ENCODE measurements around the gene EIF3M.

EIF3M gene

DNA sequence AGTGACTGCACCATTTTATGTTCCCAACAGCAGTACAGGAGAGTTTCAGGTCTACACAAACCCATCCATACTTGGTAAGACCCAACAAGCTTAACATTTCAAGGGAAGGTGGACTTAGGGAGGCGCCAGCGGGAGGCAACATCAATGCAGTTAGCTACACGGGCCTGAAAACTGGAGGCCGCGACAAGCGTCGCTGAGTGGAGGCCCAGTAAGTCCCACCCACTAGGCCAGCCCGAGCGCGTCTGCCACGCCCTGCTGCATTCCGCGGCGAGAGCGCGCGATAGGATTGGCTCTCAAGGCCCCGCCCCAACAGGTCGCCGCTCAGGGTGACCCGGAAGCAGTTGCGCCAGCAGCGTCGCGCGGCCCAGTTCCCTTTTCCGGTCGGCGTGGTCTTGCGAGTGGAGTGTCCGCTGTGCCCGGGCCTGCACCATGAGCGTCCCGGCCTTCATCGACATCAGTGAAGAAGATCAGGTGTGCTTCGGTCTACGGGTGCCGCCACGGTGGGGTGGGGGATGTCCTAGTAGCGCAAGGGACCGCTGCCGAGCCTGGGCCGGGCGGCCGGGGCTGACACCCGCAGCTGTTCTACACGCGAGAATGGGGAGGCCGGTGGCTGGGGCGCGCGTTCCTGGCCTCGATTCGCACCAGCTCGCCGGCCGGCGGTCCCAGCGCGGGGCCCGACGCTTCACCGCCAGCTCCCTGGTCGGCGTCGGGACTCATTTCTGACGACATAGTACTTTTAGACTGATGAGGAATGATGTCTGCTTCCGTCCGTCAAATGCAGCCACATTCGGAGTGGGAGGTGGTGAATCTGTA, at the start of gene EIF3M:
EIF3M (plus strand) TSS at position 373 of the 813 bp plus-strand sequence; CDS start at position 430, 57 bp downstream.
- H3K36me3 ChIP-seq = no peaks in the 10 kb centered on the region
- peak within 1 kb of the TSS; percentile 91 to 94 for H3K4me3 ChIP-seq (ENCODE audit: low read depth in 1 of 2, low read length in 1 of 2)
- peaks cover 7% of the 10 kb centered on the region for H3K27me3 ChIP-seq
- peaks cover 29 to 32% of the 10 kb centered on the region in 2 experiments for H3K4me1 ChIP-seq (ENCODE audit: control insufficient read depth in 1 of 2, insufficient read depth in 1 of 2, low read depth in 1 of 2, low read length in 1 of 2)
- H3K27ac ChIP-seq = peak within 1 kb of the TSS; percentile 74
- H3K9me3 ChIP-seq = no peaks in the 10 kb centered on the region
- TF ChIP-seq, protein P1, sequence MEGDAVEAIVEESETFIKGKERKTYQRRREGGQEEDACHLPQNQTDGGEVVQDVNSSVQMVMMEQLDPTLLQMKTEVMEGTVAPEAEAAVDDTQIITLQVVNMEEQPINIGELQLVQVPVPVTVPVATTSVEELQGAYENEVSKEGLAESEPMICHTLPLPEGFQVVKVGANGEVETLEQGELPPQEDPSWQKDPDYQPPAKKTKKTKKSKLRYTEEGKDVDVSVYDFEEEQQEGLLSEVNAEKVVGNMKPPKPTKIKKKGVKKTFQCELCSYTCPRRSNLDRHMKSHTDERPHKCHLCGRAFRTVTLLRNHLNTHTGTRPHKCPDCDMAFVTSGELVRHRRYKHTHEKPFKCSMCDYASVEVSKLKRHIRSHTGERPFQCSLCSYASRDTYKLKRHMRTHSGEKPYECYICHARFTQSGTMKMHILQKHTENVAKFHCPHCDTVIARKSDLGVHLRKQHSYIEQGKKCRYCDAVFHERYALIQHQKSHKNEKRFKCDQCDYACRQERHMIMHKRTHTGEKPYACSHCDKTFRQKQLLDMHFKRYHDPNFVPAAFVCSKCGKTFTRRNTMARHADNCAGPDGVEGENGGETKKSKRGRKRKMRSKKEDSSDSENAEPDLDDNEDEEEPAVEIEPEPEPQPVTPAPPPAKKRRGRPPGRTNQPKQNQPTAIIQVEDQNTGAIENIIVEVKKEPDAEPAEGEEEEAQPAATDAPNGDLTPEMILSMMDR (IDR thresholded peaks at IDR 0.05) = no peak

DNA sequence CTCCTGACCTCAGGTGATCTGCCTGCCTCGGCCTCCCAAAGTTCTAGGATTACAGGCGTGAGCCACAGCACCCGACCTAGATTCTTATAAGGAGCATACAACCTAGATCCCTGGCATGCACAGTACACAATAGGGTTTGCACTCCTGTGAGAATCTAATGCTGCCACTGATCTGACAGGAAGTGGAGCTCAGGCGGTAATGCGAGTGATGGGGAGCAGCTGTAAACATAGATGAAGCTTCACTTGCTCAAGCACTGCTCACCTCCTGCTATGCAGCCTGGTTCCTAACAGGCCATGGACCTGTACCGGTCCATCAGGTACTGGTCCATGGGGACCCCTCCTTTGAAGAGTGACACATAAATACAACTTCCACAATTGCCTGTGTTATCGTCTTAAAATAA, 44.8 kb upstream of the EIF3M start:
- H3K27ac ChIP-seq = no peak overlapping the region
- TF ChIP-seq, protein P1 (IDR thresholded peaks at IDR 0.05) = no peak
- no peaks in the 10 kb centered on the region for H3K36me3 ChIP-seq
- no peaks in the 10 kb centered on the region for H3K27me3 ChIP-seq
- H3K9me3 ChIP-seq = no peaks in the 10 kb centered on the region
- no peak overlapping the region for H3K4me3 ChIP-seq (ENCODE audit: low read depth in 1 of 2, low read length in 1 of 2)
- H3K4me1 ChIP-seq (ENCODE audit: control insufficient read depth in 1 of 2, insufficient read depth in 1 of 2, low read depth in 1 of 2, low read length in 1 of 2) = no peaks in the 10 kb centered on the region

DNA sequence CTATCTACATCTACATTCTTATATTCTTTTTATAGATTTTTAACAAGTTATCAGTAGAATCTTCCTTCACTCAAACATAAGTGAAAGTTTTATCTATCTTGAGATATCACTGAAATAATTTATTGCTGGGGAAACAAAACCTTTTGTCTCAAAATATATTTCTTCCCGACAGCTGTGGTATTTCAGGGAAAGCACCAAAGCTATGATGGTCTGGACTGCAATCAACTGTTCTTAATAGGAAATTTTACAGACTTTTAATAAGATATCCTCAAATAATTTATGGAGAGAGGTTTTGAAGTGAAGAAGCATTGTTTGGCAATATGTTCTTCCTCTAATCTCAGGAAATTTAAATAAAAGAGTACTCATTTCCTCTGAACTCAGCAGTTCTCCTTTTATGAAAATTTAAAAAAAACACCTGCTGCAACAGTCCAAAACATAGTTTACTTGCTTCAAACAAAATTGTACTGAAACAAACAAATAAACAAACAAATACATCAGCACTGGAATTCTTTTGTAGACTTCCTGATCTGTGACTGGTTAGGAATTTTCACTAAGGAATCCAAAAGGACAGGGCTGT, 33.9 kb upstream of the EIF3M start:
- Histone ChIP-seq H3K9me3 (no peaks in the 10 kb centered on the region), H3K27ac (peak overlapping the region; percentile 66), H3K27me3 (no peaks in the 10 kb centered on the region), H3K4me1 (ENCODE audit: control insufficient read depth in 1 of 2, insufficient read depth in 1 of 2, low read depth in 1 of 2, low read length in 1 of 2) (peaks cover 7 to 16% of the 10 kb centered on the region in 2 experiments), H3K36me3 (no peaks in the 10 kb centered on the region), H3K4me3 (ENCODE audit: low read depth in 1 of 2, low read length in 1 of 2) (no peak overlapping the region)
- TF ChIP-seq, protein P1 (IDR thresholded peaks at IDR 0.05) = no peak

DNA sequence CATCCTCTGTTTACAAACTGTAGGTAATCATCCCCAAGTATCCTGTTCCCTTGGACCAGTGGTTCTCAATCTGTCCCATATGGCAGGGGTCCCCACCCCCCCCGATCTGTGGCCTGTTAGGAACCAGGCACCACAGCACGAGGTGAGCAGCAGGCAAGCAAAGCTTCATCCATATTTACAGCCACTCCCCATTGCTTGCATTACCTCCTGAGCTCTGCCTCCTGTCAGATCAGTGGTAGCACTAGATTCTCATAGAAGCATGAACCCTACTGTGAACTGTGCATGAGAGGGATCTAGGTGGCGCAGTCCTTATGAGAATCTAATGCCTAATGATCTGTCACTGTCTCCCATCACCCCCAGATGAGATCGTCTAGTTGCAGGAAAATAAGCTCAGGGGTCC, 33.4 kb upstream of the EIF3M start:
- Histone ChIP-seq H3K27me3 (no peaks in the 10 kb centered on the region), H3K9me3 (no peaks in the 10 kb centered on the region), H3K4me3 (ENCODE audit: low read depth in 1 of 2, low read length in 1 of 2) (no peak overlapping the region), H3K36me3 (no peaks in the 10 kb centered on the region), H3K27ac (peak overlapping the region; percentile 66), H3K4me1 (ENCODE audit: control insufficient read depth in 1 of 2, insufficient read depth in 1 of 2, low read depth in 1 of 2, low read length in 1 of 2) (peaks cover 7 to 16% of the 10 kb centered on the region in 2 experiments)
- TF ChIP-seq, protein P1 (IDR thresholded peaks at IDR 0.05) = no peak

DNA sequence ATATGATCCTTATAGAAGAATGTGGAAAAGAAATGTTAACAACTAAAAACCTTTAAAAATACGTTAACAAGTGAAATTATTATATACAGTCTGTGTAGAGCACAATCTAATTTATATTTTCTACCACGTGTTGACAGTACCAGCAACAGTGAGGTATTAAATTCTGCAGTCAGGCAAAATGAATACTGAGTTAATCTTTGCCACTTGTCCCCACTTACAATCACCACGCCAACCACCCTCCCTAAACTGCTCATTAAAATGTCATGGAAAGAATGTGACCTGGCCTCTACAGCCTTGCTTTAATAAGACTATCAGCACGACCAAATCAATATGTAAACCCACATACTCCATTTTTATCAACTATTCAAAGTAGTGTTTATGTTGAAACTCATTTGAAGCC, 28.5 kb upstream of the EIF3M start:
- Histone ChIP-seq H3K4me3 (ENCODE audit: low read depth in 1 of 2, low read length in 1 of 2) (no peak overlapping the region), H3K4me1 (ENCODE audit: control insufficient read depth in 1 of 2, insufficient read depth in 1 of 2, low read depth in 1 of 2, low read length in 1 of 2) (peaks cover 2 to 5% of the 10 kb centered on the region in 2 experiments), H3K27me3 (no peaks in the 10 kb centered on the region), H3K9me3 (no peaks in the 10 kb centered on the region), H3K36me3 (no peaks in the 10 kb centered on the region), H3K27ac (no peak overlapping the region)
- TF ChIP-seq, protein P1 (IDR thresholded peaks at IDR 0.05) = no peak

Data from neutrophil (primary cell).